Measurements from ENCODE around the gene RUNX2.

The RUNX2 gene

DNA sequence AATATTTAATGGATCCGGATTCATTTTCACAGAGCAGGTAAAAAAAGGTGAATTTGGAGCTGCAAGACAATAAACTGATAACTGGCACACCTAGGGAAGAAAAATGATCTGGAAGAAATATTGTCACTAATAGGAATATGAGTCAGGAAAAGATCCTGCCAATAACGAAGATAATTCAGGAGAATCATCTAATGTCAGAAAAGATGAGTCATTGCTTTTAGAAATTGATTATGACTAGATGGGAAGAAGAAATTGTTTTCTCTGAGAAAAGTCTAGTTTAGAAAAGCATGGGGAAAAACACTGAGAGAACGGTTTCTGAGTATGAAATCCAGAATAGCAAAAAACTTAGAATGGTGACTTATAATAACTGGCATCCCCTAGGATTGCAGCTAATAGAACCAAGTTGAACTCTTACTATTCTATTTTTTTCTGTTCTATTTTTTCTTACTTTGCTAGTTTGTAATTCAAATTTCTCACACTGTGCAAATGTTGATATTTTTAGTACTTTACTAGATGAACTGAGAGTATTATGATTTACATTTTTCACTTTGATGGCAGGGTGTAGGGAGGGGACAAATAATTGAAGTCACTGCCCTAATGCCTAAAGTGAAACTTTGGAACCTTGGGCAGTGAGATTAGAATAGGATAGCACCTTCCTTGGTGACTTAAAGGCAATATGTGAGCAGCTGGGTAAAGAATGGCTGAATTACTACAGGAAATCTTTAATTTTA lies 87.8 kb downstream of the RUNX2 start:
- DNase-seq: no peak

DNA sequence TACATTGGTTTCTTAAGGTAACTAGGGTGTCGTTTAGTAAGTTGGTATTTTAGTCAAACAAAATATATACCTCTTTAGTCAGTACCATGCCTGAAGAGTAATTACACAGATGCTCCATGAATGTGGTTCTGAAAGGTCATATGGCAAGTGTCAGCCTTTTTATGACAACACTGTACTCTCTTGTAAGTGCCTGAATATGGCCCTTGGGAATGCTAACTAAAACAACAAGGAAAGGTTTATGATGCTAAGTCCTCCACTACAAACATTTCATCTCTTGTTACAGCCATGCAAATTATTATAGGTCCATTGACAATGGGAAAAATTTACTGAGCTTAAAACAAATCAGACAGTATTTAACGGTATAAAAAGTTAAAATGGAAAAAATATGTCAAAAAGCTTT lies 88.6 kb downstream of the RUNX2 start:
- DNase-seq: no peak

- no peak for DNase-seq
Observed at GRCh38 chr6:45417436-45417835, 89.3 kb downstream of the RUNX2 start.

DNA sequence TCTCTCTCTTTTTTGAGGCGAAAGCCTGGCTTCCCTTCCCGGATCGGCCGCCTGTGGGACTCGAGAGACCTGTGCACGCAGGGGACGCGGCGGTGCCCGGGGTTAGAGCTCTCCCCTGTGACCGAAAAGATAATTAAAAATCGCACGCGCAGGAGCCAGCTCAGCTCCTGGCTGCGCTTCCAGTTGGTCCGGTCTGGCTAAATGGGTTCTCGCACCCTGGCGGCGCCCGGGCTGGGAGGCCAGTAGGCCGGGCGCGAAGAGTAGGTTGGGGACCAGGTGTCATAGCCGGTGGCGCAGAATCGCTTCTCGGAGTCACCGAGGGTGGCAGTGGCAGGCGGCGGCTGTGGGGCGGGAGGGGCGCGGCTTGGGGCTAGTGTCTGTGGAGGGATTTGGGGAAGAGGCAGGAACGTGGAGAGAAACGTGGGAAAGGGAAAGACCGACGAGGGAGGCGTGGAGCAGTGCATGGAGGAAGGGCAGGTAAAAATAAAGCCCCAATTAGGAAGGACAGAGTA lies 91.5 kb downstream of the RUNX2 start:
- no peak for DNase-seq

- no peak for DNase-seq
Observed at GRCh38 chr6:45420083-45420908, 92.2 kb downstream of the RUNX2 start.

- no peak for DNase-seq
Observed at GRCh38 chr6:45420909-45421708, 93.0 kb downstream of the RUNX2 start.

DNA sequence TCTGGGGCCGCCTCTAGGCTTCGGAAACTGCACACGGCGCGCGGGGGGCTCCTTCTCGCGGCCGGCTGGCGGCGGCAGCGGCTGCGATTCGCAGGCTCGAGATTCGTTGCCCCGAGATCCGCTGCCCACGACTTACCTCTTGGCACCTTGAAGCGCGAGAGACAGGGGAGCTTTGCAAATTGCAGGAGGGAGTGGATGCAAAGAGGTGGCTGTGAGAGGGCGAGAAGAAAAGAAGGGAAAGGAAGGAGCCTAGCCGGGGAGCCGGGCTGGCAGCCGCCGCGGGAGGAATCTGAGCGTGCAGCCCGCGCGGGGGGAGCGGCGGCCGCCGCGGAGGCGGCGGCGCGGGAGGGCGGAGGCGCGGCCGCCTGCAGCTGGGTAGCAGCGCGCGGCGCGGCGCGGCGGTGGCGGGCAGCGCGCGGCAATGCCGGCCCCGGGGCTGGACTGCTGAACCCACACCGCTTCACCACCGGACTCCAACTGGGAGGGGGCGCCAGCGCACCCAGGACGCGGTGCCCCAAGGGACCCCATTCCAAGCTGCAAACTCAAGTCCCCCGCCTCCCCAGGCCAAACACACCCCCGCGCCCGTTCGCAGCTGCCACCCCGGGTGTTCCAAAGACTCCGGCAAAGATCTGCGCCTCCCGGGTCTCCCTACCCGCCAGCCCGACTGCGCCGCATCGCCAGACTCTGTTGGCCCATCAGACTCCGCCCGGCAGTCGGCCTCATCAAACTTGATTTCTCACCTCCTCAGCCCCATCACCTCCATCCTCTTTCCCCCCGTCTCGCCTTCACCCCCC lies 93.8 kb downstream of the RUNX2 start:
- DNase-seq: no peak

DNA sequence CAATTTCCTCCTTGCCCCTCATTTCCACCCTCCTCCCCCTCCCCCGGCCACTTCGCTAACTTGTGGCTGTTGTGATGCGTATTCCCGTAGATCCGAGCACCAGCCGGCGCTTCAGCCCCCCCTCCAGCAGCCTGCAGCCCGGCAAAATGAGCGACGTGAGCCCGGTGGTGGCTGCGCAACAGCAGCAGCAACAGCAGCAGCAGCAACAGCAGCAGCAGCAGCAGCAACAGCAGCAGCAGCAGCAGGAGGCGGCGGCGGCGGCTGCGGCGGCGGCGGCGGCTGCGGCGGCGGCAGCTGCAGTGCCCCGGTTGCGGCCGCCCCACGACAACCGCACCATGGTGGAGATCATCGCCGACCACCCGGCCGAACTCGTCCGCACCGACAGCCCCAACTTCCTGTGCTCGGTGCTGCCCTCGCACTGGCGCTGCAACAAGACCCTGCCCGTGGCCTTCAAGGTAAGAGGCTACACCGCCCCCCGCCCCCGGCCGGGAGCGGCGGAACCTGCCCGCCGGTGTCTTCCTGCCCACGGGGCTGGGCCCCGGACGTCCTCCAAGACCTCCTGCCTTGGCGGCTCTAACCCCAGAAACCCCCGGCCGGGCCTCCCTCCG lies 94.5 kb downstream of the RUNX2 start:
- DNase-seq: no peak

- DNase-seq: no peak
Observed at GRCh38 chr6:45423111-45423823, 95.1 kb downstream of the RUNX2 start.

DNA sequence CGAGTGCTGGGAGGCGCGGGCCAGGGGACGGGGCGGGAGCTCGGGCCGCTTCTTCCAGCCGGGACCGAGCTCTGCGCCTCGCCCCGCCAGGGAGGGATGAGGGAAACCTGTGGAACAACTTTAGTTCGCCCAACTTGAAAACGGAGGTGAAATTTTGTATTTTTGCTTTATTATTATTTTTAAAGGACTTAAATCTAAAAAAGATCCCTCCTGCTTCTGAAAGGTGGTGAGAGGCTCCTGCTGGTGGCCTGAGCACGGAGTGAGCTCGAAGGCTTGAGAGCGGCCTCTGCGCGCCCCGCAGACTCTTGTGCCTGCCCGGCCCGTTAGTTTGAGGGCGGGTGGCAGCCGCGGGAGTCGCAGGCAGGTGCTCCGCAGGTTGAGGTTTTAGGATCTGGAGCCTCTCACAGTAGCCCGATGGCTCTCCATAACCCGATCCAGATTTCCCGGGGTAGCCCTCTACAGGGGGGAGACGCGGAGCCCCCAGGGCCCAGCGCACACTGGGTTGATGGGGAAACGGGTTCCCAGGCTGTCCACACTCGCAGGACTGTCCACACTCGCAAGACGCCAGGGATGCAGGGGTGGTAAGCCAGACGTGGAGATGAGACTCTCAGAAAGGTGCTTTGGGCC lies 95.8 kb downstream of the RUNX2 start:
- DNase-seq: no peak

GRCh38 chr6:45424451-45424861 lies 96.3 kb downstream of the RUNX2 start:
- DNase-seq: no peak

DNA sequence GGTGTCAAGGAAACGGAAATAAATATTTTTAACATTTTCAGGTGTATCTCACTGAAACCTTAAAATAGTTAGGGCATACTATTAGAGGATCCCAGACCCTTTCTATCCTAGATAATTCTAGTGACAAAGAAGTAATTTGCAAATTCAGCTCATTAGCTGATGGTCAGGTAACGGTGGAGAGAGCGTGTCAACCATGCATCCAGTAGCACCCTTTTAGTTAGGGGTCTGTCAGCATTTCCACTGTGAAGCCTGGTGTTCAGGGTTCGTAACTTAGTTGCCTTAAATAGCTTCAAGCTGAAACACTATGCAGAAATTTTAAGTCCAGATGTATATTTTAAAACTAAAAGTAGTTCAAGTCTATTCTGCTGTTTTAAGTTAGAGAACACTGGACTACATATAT lies 98.1 kb downstream of the RUNX2 start:
- DNase-seq: no peak

GRCh38 chr6:45427726-45428125 lies 99.6 kb downstream of the RUNX2 start:
- DNase-seq: no peak

DNA sequence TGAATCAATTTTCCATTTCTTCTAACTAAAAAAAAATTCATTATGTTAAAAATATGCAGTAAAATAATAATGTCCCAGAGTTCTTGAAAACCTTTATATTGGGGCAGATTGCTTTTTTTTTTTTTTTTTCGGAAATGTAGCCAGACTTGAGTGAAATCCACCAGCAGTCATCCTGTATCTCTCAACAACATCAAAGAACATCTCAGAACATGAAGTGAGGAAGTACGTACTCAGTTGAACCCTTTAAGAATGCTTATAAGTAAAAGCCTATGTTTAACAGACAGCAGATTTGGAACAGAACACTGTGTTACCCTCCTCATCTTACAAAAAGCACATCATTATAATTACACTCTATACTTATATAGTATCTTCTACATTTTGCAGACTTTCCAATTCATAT lies 100.6 kb downstream of the RUNX2 start:
- no peak for DNase-seq

- DNase-seq: no peak
Observed at GRCh38 chr6:45430590-45431202, 102.6 kb downstream of the RUNX2 start.

DNA sequence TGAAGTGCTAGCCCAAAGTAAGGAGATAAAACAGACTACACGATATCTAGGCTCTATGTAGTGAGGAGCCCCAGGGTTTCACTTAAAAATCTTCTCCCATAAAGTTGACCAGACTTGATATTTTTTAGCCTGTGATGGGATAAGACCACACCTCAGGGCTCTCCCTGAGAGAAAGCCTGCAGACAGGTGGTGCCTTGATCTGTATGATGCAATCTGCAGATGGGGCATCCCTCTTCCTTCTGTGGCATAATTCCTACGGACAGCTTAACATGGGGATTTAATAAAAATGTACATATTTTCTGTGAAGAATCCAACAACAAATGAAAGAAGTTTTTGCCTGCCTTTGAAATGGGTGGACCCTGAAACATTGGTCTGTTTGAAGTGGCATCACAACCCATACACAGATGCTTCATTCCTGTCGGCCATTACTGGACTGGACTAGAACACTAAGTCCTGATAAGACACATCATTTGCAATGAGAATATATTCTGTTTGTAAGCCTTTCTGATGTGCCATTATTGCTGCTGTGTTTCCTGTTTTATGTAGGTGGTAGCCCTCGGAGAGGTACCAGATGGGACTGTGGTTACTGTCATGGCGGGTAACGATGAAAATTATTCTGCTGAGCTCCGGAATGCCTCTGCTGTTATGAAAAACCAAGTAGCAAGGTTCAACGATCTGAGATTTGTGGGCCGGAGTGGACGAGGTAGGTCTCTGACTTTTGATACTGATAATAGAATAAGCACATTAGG lies 103.4 kb downstream of the RUNX2 start:
- no peak for DNase-seq

- DNase-seq: no peak
Observed at GRCh38 chr6:45432977-45433376, 104.8 kb downstream of the RUNX2 start.

DNA sequence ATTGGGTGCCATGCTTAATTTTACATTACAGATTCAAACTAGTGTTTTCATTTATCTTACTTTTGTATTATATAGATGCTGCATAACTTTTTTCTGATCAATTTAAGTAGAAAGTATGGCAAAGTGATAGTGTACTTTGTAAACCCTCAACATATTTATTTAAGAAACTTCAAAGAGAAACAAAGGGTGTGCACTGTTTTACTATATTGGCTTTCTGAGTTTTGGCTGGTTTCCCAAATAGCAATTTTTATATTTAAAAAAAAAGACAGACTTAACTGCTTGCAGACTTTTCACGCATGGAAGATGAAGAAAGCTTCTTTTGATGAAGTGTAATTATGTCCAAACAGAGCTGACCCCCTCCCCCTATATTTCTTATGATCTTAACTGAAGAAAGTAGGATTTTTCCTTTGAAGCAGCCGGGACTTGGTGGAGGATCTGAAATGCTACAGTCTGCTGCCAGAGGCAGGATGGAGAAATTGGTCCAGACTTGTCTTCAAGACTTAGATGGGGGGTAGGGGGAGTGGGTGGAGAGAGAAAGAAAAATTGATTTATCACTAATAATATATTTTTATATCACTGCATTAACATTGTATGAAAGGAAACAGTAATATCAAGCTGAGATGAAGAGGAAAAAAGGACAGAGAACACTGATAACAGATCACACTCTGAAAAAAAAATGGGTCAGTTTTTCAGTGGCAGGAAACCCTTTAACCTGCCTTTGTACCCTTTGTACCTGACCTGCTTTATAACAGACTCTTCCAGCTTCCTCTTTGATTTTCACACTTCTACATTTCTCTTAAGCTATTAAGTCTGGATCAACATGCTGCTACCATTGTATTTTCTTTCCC lies 105.6 kb downstream of the RUNX2 start:
- DNase-seq: no peak

GRCh38 chr6:45434381-45434700 lies 106.2 kb downstream of the RUNX2 start:
- DNase-seq: no peak

All from NCI-H1436 treated with DMSO at 0.1 percent for 48 hours (cell line).